K562 (cell line): ENCODE results near the gene LRRC14B. TPM values are rescaled to one million over a fixed set of nuclear protein-coding genes. Genes with fewer than 3 reads are reported as not detected.

ENCODE experiments used
- ATAC-seq: fragments of 200-7000 bp; cut with Tn5 transposase; 3 replicates; pipeline ENCODE4 v1.9.1; 2020; ENCODE audit warnings: moderate library complexity
- BruUV-seq: library from RNA; stranded (reverse); fragments of 400-500 nt; replicated peaks from 2 replicates; lab custom pipeline; 2021; lab: Mats Ljungman, UMichigan
- CTCF ChIA-PET: fragments of 300-600 bp; formaldehyde crosslinking; extraction: SDS; loops from one replicate; lab custom pipeline; 2021; ENCODE audit warnings: low intra/inter-chr PET ratio; lab: Yijun Ruan, JAX
- POLR2A ChIA-PET: fragments of 300-600, 350-650 bp; sonication (Branson Sonifier 250); formaldehyde crosslinking; extraction: SDS; loops from one replicate; lab custom pipeline; 2021; ENCODE audit warnings: antibody characterized with exemption, inconsistent platforms; lab: Yijun Ruan, JAX
- DNase-seq, 4 experiments: peaks; one replicate each; pipeline versions ENCODE4 v3.0.0 to v3.0.0-alpha.2; 2011 to 2018; ENCODE audit warnings: low spot score in 3 of 4, mixed read lengths in 3 of 4; ENCODE audit errors: extremely low read depth in 1 of 4
- FAIRE-seq: peaks from 2 replicates; lab custom pipeline; 2011; peaks lifted over from hg19 to GRCh38; lab: Jason Lieb, UNC
- H2AFZ ChIP-seq: 2 replicates; pipeline ENCODE4 v1.6.0; 2011; ENCODE audit warnings: low read depth, low read length, control low read depth, inconsistent platforms
- H3K27ac ChIP-seq: fragments of 200-600 bp; 3 replicates; pipeline ENCODE4 v1.8.0; 2011; ENCODE audit warnings: low read depth, mild to moderate bottlenecking, control low read depth, inconsistent platforms, low read length, moderate library complexity, mixed read lengths; ENCODE audit errors: extremely low read depth
- H3K27me3 ChIP-seq, 2 experiments: fragments of 300-600 bp in 1 of 2; 2 replicates in 1 of 2; 3 replicates in 1 of 2; pipeline versions ENCODE4 v1.6.0 to v1.8.0; 2011; ENCODE audit warnings: inconsistent platforms in 2 of 2, low read length in 2 of 2, mild to moderate bottlenecking in 1 of 2, mixed read lengths in 1 of 2, moderate library complexity in 1 of 2; ENCODE audit not compliant: control insufficient read depth in 2 of 2, insufficient read depth in 2 of 2
- H3K36me3 ChIP-seq: fragments of 300-600 bp; 3 replicates; pipeline ENCODE4 v1.8.0; 2011; ENCODE audit warnings: mild to moderate bottlenecking, low read length, inconsistent platforms; ENCODE audit not compliant: control insufficient read depth, insufficient read depth
- H3K4me1 ChIP-seq, 2 experiments: fragments of 200-600 bp in 1 of 2; replicated peaks in 1 of 2; 2 replicates in 1 of 2; 3 replicates in 1 of 2; pipeline versions ENCODE4 v1.5.1 to v1.8.0; 2011; ENCODE audit warnings: inconsistent platforms in 2 of 2, low read length in 2 of 2, mild to moderate bottlenecking in 1 of 2, mixed read lengths in 1 of 2, moderate library complexity in 1 of 2; ENCODE audit not compliant: control insufficient read depth in 2 of 2, insufficient read depth in 2 of 2
- H3K4me2 ChIP-seq: 2 replicates; pipeline ENCODE4 v1.6.1; 2011; ENCODE audit warnings: low read length, control low read depth, inconsistent platforms, mixed read lengths; ENCODE audit not compliant: insufficient read depth
- H3K4me3 ChIP-seq: fragments of 200-600 bp; sonication (generic), shearing (Covaris generic); 2 replicates; pipeline ENCODE4 v1.5.1; 2016; ENCODE audit warnings: control low read depth, inconsistent platforms
- H3K79me2 ChIP-seq: fragments of 200-600 bp; 3 replicates; pipeline ENCODE4 v1.8.0; 2011; ENCODE audit warnings: low read length, inconsistent platforms; ENCODE audit not compliant: control insufficient read depth, insufficient read depth
- H3K9ac ChIP-seq, 2 experiments: 2 replicates each; pipeline versions ENCODE4 v1.6.0 to v1.6.1; 2011; ENCODE audit warnings: low read depth in 2 of 2, low read length in 2 of 2, control low read depth in 1 of 2, inconsistent platforms in 1 of 2, mild to moderate bottlenecking in 1 of 2, mixed read lengths in 1 of 2; ENCODE audit not compliant: insufficient read depth in 1 of 2
- H3K9me1 ChIP-seq: one replicate; pipeline ENCODE4 v1.6.0; 2011; ENCODE audit warnings: inconsistent platforms, mild to moderate bottlenecking, low read length, moderate library complexity; ENCODE audit not compliant: control insufficient read depth, insufficient read depth
- H3K9me3 ChIP-seq: replicated peaks from 2 replicates; pipeline ENCODE4 v1.5.1; 2011; ENCODE audit warnings: low read depth, low read length, inconsistent platforms; ENCODE audit not compliant: control insufficient read depth, insufficient read depth
- H4K20me1 ChIP-seq: replicated peaks from 2 replicates; pipeline ENCODE4 v1.6.1; 2011; ENCODE audit warnings: low read length, inconsistent platforms, mixed read lengths; ENCODE audit not compliant: control insufficient read depth, insufficient read depth
- C11orf30 ChIP-seq: fragments of 450-650 bp; IDR thresholded peaks from 2 replicates; pipeline ENCODE4 v1.6.1; 2016; ENCODE audit warnings: low read depth, mild to moderate bottlenecking
- DDX20 ChIP-seq: fragments of 450-650 bp; IDR thresholded peaks from 2 replicates; pipeline ENCODE4 v1.6.1; 2016; ENCODE audit warnings: missing genetic modification characterization, low read depth, mild to moderate bottlenecking, missing compliant biosample characterization, moderate library complexity
- DPF2 ChIP-seq: fragments of 450-650 bp; IDR thresholded peaks from 2 replicates; pipeline ENCODE4 v1.6.1; 2016
- LEF1 ChIP-seq: fragments of 450-650 bp; IDR thresholded peaks from 2 replicates; pipeline ENCODE4 v1.6.1; 2016; ENCODE audit warnings: mild to moderate bottlenecking
- PHF20 ChIP-seq: fragments of 450-650 bp; IDR thresholded peaks from 2 replicates; pipeline ENCODE4 v1.6.1; 2018; ENCODE audit not compliant: partially characterized antibody
- PML ChIP-seq: IDR thresholded peaks from 2 replicates; pipeline ENCODE4 v1.6.1; 2012; ENCODE audit warnings: low read length, inconsistent platforms
- RAD21 ChIP-seq, 2 experiments: fragments of 250-450 bp in 1 of 2; fragments of 450-650 bp in 1 of 2; sonication (Bioruptor Pico) in 1 of 2; formaldehyde crosslinking in 1 of 2; IDR thresholded peaks in 1 of 2; conservative IDR thresholded peaks in 1 of 2; 2 replicates each; pipeline versions ENCODE4 v1.4.0 to v1.8.0; 2020 to 2022; ENCODE audit warnings: mild to moderate bottlenecking in 2 of 2, moderate library complexity in 1 of 2
- RUNX1 ChIP-seq: sonication (generic); IDR thresholded peaks from 2 replicates; pipeline ENCODE4 v1.6.1; 2016; ENCODE audit warnings: antibody characterized with exemption, low read depth
- SMAD2 ChIP-seq: fragments of 150-350 bp; IDR thresholded peaks from 2 replicates; pipeline ENCODE4 v1.6.1; 2014; ENCODE audit warnings: low read depth, mild to moderate bottlenecking, low read length
- TCF7L2 ChIP-seq: fragments of 150-350 bp; IDR thresholded peaks from 2 replicates; pipeline ENCODE4 v1.6.1; 2016; ENCODE audit warnings: low read depth, mild to moderate bottlenecking, low read length, moderate library complexity
- XRCC5 ChIP-seq: fragments of 200-400 bp; formaldehyde crosslinking; IDR thresholded peaks from 2 replicates; pipeline ENCODE4 v1.6.1; 2017; ENCODE audit warnings: low read depth, mild to moderate bottlenecking, low read length
- ZNF212 ChIP-seq: fragments of 450-650 bp; formaldehyde crosslinking; IDR thresholded peaks from 2 replicates; pipeline ENCODE4 v1.4.0; 2020; ENCODE audit warnings: mild to moderate bottlenecking
- ZNF280A ChIP-seq: fragments of 450-650 bp; IDR thresholded peaks from 2 replicates; pipeline ENCODE4 v1.6.1; 2018; ENCODE audit warnings: mild to moderate bottlenecking, low read depth; ENCODE audit not compliant: partially characterized antibody
- ZNF280B ChIP-seq: fragments of 250-450 bp; sonication (Bioruptor Pico); IDR thresholded peaks from 2 replicates; pipeline ENCODE4 v1.5.1; 2021; ENCODE audit warnings: mild to moderate bottlenecking
- ZNF511 ChIP-seq: sonication (generic); formaldehyde crosslinking; IDR thresholded peaks from 2 replicates; pipeline ENCODE4 v1.8.0; 2022; ENCODE audit warnings: mild to moderate bottlenecking, missing genetic modification reagents
- ZNF57 ChIP-seq: fragments of 450-650 bp; formaldehyde crosslinking; IDR thresholded peaks from 2 replicates; pipeline ENCODE4 v1.4.0; 2020; ENCODE audit warnings: mild to moderate bottlenecking, moderate library complexity
- WGBS: fragments of 100-300 bp; shearing (Covaris generic); methylation state at CpG from one replicate; pipeline ENCODE4 v1.1.6; 2016; ENCODE audit warnings: low coverage, mixed read lengths; ENCODE audit not compliant: insufficient coverage; ENCODE audit errors: missing lambda C conversion rate; 5-methylcytosine and 5-hydroxymethylcytosine counted together
- in situ Hi-C: fragments of 300-500 bp; cut with MboI; formaldehyde crosslinking; loops from 4 replicates; pipeline ENCODE4 v1.15.0; 2018; ENCODE audit warnings: inconsistent platforms, mixed read lengths
- intact Hi-C: fragments of 100-400 bp; cut with micrococcal nuclease; formaldehyde crosslinking; loops from 2 replicates; pipeline ENCODE4 v1.14.2; 2022
- polyA plus RNA-seq, 8 experiments: library from polyadenylated mRNA; depleted of rRNA in 4 of 8; stranded (reverse) in 5 of 8; unstranded in 3 of 8; fragments of >200 nt; fragmentation: Nextera tagmentation in 2 of 8; fragmentation: Illumina TruSeq in 1 of 8; extraction: Ambion mirVana in 2 of 8; extraction: Trizol in 1 of 8; gene quantifications; 2 replicates each; pipeline versions ENCODE4 v1.2.1 to v1.2.3, GENCODE V29; 2011 to 2014; ENCODE audit warnings: inconsistent platforms in 1 of 8, missing spikeins in 1 of 8
- total RNA-seq, 7 experiments: library from RNA; depleted of rRNA in 6 of 7; stranded (reverse); fragments of >200 nt in 6 of 7; fragmentation: Illumina TruSeq in 2 of 7; extraction: Trizol in 2 of 7; gene quantifications; 2 replicates each; pipeline versions ENCODE4 v1.2.1 to v1.2.3, GENCODE V29; 2011 to 2021; ENCODE audit warnings: low replicate concordance in 1 of 7
- TF ChIP-seq, protein P1 (sequence below): fragments of 200-400 bp; formaldehyde crosslinking; IDR thresholded peaks from 2 replicates; pipeline ENCODE4 v1.6.1; 2017; ENCODE audit warnings: mild to moderate bottlenecking, low read depth, low read length, moderate library complexity

Gene LRRC14B
- total and polyA plus RNA-seq, 9 of the 15 experiments (the other 6 are each of a cell fraction or from before 2014, with no cell fraction given): not detected

DNA sequence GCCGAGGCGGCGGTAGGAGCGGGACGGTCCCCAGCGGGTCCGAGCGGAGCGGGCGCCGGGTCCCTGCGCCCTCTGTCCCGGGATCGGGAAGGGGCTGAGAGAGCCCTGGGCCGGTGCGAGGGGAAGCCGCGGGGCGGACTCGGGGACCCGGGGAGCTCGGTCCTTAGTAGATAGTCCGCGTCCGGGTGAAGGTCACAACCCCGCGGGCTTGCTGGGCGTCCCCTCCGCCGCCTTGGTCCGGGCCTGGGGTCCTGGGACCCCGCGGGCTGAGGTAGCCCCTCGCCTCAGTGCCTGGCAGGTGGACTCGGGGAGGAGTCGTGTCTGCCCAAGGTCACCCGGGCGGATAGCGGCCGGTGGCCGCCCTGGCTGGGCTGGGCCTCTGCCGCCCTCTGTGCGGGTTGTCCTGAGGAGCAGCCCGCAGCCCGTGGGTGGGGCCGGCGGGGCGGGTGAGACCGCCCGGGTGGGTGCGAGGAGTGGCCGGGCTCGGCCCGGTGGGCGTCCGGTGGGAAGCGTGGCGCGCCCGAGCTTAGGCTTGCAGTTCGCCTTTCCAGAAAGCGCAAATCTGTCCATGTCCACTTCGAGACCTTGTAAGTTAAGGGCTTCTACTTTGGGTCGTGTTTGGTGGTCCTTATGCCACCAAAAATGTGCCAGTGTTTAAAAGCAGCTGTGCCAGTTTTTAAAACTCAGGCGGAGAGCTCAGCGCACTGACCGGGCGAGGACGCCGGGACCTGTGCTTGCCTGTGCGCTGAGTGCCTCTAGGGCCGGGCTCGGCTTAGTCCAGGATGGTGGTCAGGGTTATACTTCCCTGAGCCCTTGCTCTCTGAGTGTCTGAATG lies 27.4 kb downstream of the LRRC14B start:
- Histone ChIP-seq H2AFZ (peak overlapping the region; percentile 95; the same call in 1 of the 2 replicates), H3K4me2 (peak overlapping the region; percentile 92), H3K27ac (peak overlapping the region; percentile 93), H3K4me3 (peak overlapping the region; percentile 99), H3K9ac (peak overlapping the region; percentile 97 to 99), H3K9me3 (no peaks in the 10 kb centered on the region), H3K36me3 (peaks cover 34% of the 10 kb centered on the region; the same call in 2 of the 3 replicates), H3K27me3 (no peaks in the 10 kb centered on the region), H3K4me1 (peaks cover 11% of the 10 kb centered on the region in 2 experiments; a peak in 4 of 5 replicates), H4K20me1 (peaks cover 26% of the 10 kb centered on the region), H3K9me1 (no peaks in the 10 kb centered on the region), H3K79me2 (peaks cover 68% of the 10 kb centered on the region)
- WGBS: 1% methylated on average over 60 of the region's 73 CpGs
- CTCF ChIA-PET: no interaction called here
- peak; percentile 84 for ATAC-seq
- DNase-seq: peak; percentile 55 to 67 (median 64)
- POLR2A ChIA-PET: interaction anchor here (0.6 to 2.1 kb wide), 6 partner anchors 9 to 962 kb away, joined by 3 to 7 read pairs (median 6); no protein-coding TSS in a partner anchor
- BruUV-seq: no TSS peak
- intact Hi-C loops: no loop called here
- no peak for FAIRE-seq
- in situ Hi-C loops: loop anchor here (5.0 kb wide), 1 partner anchor 1379 kb away; no protein-coding TSS in a partner anchor
- TF ChIP-seq ZNF57 (CRISPR knock-in tag) (no peak), ZNF511 (CRISPR knock-in tag) (no peak), LEF1 (no peak), XRCC5 (no peak), SMAD2 (no peak), DDX20 (tag) (no peak), PML (no peak), ZNF212 (CRISPR knock-in tag) (no peak), RUNX1 (no peak), RAD21 (CRISPR knock-in tag; conservative IDR thresholded peaks at IDR 0.05 in 1 of 2, IDR thresholded peaks at IDR 0.05 in 1 of 2) (no peak), DPF2 (no peak), C11orf30 (no peak), PHF20 (no peak), ZNF280A (no peak), TCF7L2 (no peak), ZNF280B (no peak)
- TF ChIP-seq, protein P1, sequence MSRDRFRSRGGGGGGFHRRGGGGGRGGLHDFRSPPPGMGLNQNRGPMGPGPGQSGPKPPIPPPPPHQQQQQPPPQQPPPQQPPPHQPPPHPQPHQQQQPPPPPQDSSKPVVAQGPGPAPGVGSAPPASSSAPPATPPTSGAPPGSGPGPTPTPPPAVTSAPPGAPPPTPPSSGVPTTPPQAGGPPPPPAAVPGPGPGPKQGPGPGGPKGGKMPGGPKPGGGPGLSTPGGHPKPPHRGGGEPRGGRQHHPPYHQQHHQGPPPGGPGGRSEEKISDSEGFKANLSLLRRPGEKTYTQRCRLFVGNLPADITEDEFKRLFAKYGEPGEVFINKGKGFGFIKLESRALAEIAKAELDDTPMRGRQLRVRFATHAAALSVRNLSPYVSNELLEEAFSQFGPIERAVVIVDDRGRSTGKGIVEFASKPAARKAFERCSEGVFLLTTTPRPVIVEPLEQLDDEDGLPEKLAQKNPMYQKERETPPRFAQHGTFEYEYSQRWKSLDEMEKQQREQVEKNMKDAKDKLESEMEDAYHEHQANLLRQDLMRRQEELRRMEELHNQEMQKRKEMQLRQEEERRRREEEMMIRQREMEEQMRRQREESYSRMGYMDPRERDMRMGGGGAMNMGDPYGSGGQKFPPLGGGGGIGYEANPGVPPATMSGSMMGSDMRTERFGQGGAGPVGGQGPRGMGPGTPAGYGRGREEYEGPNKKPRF: no peak
